CD4-positive, alpha-beta T cell (primary cell): ENCODE results near the gene RCOR1. TPM values are rescaled to one million over a fixed set of nuclear protein-coding genes. Genes with fewer than 3 reads are reported as not detected.

Source experiments
- ATAC-seq: fragments of 200-7000 bp; cut with Tn5 transposase; one replicate; pipeline ENCODE4 v1.10.0; 2022; ENCODE audit warnings: mild to moderate bottlenecking; ENCODE audit not compliant: poor library complexity
- CTCF ChIA-PET: fragments of 350-600 bp; sonication (Branson Sonifier 250); formaldehyde crosslinking; loops from one replicate; lab custom pipeline; 2021; ENCODE audit warnings: antibody characterized with exemption, inconsistent platforms; lab: Charles Lee
- POLR2A ChIA-PET: fragments of 350-600 bp; sonication (Branson Sonifier 250); formaldehyde crosslinking; loops from one replicate; lab custom pipeline; 2021; ENCODE audit warnings: antibody characterized with exemption, inconsistent platforms; lab: Charles Lee
- DNase-seq, 14 experiments: peaks; one replicate each; pipeline ENCODE4 v3.0.0-alpha.2; 2013 to 2020; ENCODE audit warnings: mixed read lengths in 2 of 14
- H3K27ac ChIP-seq, 2 donors: one replicate each; pipeline versions ENCODE4 v1.5.1 to v1.7.0; 2013; ENCODE audit warnings: low read length in 2 of 2, low read depth in 1 of 2, mild to moderate bottlenecking in 1 of 2
- H3K27me3 ChIP-seq, 2 experiments: 1 replicate in 1 of 2; 2 replicates in 1 of 2; pipeline versions ENCODE4 v1.6.1 to v1.7.0; 2013; ENCODE audit warnings: low read length in 2 of 2, control low read depth in 1 of 2, mild to moderate bottlenecking in 1 of 2, moderate library complexity in 1 of 2; ENCODE audit not compliant: insufficient read depth in 2 of 2, control insufficient read depth in 1 of 2
- H3K36me3 ChIP-seq: one replicate; pipeline ENCODE4 v1.6.1; 2013; ENCODE audit warnings: low read length, control low read depth; ENCODE audit not compliant: insufficient read depth
- H3K4me1 ChIP-seq: one replicate; pipeline ENCODE4 v1.6.1; 2013; ENCODE audit warnings: low read length, control low read depth; ENCODE audit not compliant: insufficient read depth
- H3K4me3 ChIP-seq: one replicate; pipeline ENCODE4 v1.5.1; 2013; ENCODE audit warnings: mild to moderate bottlenecking, low read length, moderate library complexity
- H3K9me3 ChIP-seq, 2 experiments: 1 replicate in 1 of 2; 2 replicates in 1 of 2; pipeline versions ENCODE4 v1.6.1 to v1.7.0; 2013; ENCODE audit warnings: low read length in 2 of 2, mild to moderate bottlenecking in 2 of 2, control low read depth in 1 of 2, moderate library complexity in 1 of 2; ENCODE audit not compliant: control insufficient read depth in 1 of 2, insufficient read depth in 1 of 2
- H3K27ac Mint-ChIP-seq: one replicate; pipeline ENCODE4 v1.8.0; 2020; ENCODE audit warnings: mixed read lengths
- H3K27me3 Mint-ChIP-seq: one replicate; pipeline ENCODE4 v1.8.0; 2021; ENCODE audit warnings: mixed read lengths
- H3K36me3 Mint-ChIP-seq: one replicate; pipeline ENCODE4 v1.8.0; 2021; ENCODE audit warnings: low read depth, mixed read lengths
- H3K4me1 Mint-ChIP-seq: one replicate; pipeline ENCODE4 v1.8.0; 2021; ENCODE audit warnings: low read depth, mixed read lengths
- H3K4me3 Mint-ChIP-seq: one replicate; pipeline ENCODE4 v1.8.0; 2020; ENCODE audit warnings: mild to moderate bottlenecking, mixed read lengths
- H3K9me3 Mint-ChIP-seq: one replicate; pipeline ENCODE4 v1.8.0; 2020; ENCODE audit warnings: mixed read lengths
- CTCF ChIP-seq: fragments of 200-600 bp; IDR thresholded peaks from one replicate; pipeline ENCODE4 v1.8.0; 2022; ENCODE audit warnings: antibody characterized with exemption, mild to moderate bottlenecking
- intact Hi-C, 2 experiments: fragments of 100-400 bp; cut with DNase I in 1 of 2; cut with micrococcal nuclease in 1 of 2; formaldehyde crosslinking; loops; one replicate each; pipeline versions ENCODE4 v1.15.1 to v1.9.0; 2023 to 2025; cut with DNase I, micrococcal nuclease
- total RNA-seq, 174 experiments: library from RNA in 2 of 174; stranded (reverse) in 2 of 174; gene quantifications; one replicate each; pipeline ENCODE4 v1.2.3 and lab custom pipeline; 2021 to 2026

Gene RCOR1
- total RNA-seq, 2 experiments from 2014 or later = 20.5 to 23.1 TPM

DNA sequence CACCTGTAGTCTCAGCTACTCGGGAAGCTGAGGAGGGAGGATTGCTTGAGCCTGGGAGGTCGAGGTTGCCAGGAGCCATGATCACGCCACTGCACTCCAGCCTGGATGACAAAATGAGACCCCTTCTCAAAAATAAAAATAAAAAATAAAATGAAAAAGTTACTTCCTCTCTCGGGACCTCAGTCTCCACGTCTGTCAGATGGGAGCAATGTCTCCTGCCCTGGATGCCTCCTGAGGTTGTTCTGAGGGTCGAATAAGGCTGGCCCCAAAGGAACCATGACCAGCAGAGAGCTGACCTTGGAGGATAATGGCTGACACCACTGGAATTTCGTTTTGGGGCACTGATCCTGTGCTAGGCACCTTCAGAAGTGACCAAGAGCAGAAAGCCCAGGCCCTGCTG lies 13.6 kb upstream of the RCOR1 start:
- Histone ChIP-seq H3K4me1 (peaks cover under 1% of the 10 kb centered on the region), H3K27me3 (no peaks in the 10 kb centered on the region), H3K27ac (no peak overlapping the region), H3K9me3 (no peaks in the 10 kb centered on the region), H3K4me3 (no peak overlapping the region), H3K36me3 (no peaks in the 10 kb centered on the region)
- ChIA-PET POLR2A (no interaction called here), CTCF (no interaction called here)
- ATAC-seq (no peak), DNase-seq (no peak)
- H3K9me3 Mint-ChIP-seq = no peaks in the 10 kb centered on the region
- H3K4me3 Mint-ChIP-seq = no peak overlapping the region
- no peak for TF ChIP-seq CTCF
- H3K27me3 Mint-ChIP-seq = no peaks in the 10 kb centered on the region
- H3K36me3 Mint-ChIP-seq = no peaks in the 10 kb centered on the region
- H3K4me1 Mint-ChIP-seq = no peaks in the 10 kb centered on the region
- no peak overlapping the region for H3K27ac Mint-ChIP-seq
- intact Hi-C loops = no loop called here

DNA sequence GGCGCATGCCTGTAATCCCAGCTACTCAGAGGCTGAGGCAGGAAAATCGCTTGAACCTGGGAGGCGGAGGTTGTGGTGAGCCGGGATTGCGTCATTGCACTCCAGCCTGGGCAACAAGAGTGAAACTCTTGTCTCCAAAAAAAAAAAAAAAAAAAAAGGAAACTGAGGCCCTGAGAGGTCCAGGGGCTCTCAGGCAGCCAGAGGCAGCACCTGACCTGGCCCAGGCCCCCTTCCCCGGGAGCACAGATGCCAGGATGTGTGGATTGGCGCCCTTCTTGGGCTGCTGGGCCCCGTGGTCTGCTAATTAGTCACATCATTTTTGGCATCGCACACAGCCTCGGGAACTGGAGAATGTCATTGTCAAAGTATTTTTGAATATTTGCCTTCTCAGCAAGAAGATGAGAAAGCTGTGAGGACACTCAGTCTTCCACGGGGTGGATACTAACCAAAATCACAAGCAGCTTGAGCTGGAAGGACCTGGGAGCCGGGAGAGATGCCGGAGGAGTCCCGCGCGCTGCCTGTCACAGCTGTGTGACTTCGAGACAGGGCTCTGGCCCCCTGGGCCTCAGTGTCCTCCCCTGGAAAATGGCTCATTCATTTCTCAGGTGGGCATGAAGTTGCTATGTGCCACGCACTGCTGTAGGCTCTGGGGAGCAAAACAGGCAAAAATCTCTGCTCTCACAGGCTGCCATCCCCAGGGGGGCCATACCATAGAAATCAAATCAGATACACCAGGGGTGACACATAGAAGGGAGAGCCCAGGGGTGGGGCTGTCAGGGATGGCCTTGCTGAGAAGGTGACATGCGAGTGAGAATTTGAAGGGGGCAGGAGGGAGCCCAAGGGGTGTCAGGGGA lies 12.5 kb upstream of the RCOR1 start:
- Histone ChIP-seq H3K27me3 (no peaks in the 10 kb centered on the region), H3K4me1 (no peaks in the 10 kb centered on the region), H3K4me3 (no peak overlapping the region), H3K27ac (no peak overlapping the region), H3K9me3 (no peaks in the 10 kb centered on the region), H3K36me3 (no peaks in the 10 kb centered on the region)
- no peaks in the 10 kb centered on the region for H3K36me3 Mint-ChIP-seq
- no peak overlapping the region for H3K4me3 Mint-ChIP-seq
- ATAC-seq (no peak), DNase-seq (no peak)
- H3K27me3 Mint-ChIP-seq = no peaks in the 10 kb centered on the region
- TF ChIP-seq CTCF = no peak
- ChIA-PET CTCF (no interaction called here), POLR2A (no interaction called here)
- H3K4me1 Mint-ChIP-seq = no peaks in the 10 kb centered on the region
- H3K9me3 Mint-ChIP-seq = no peaks in the 10 kb centered on the region
- intact Hi-C loops = no loop called here
- no peak overlapping the region for H3K27ac Mint-ChIP-seq

GRCh38 chr14:102580550-102581110 lies 11.8 kb upstream of the RCOR1 start:
- H3K4me1 Mint-ChIP-seq = no peaks in the 10 kb centered on the region
- H3K27me3 ChIP-seq = no peaks in the 10 kb centered on the region
- H3K9me3 Mint-ChIP-seq = no peaks in the 10 kb centered on the region
- H3K4me1 ChIP-seq = no peaks in the 10 kb centered on the region
- no peaks in the 10 kb centered on the region for H3K27me3 Mint-ChIP-seq
- H3K4me3 ChIP-seq = no peak overlapping the region
- no peak for TF ChIP-seq CTCF
- intact Hi-C loops = no loop called here
- no peak overlapping the region for H3K27ac Mint-ChIP-seq
- POLR2A ChIA-PET = no interaction called here
- CTCF ChIA-PET = no interaction called here
- no peak overlapping the region for H3K4me3 Mint-ChIP-seq
- no peak overlapping the region for H3K27ac ChIP-seq
- no peaks in the 10 kb centered on the region for H3K36me3 Mint-ChIP-seq
- H3K9me3 ChIP-seq = no peaks in the 10 kb centered on the region
- ATAC-seq (no peak), DNase-seq (no peak)
- H3K36me3 ChIP-seq = no peaks in the 10 kb centered on the region
